ENCODE results near the gene C16orf54. TPM values are rescaled to one million over a fixed set of nuclear protein-coding genes. Genes with fewer than 3 reads are reported as not detected.
"Not testable (repeated sequence)": the region's sequence is repeated elsewhere in the genome, so short reads cannot be mapped to it uniquely, and the experiment has no call there.

The C16orf54 gene
- total and polyA plus RNA-seq, 2 of the 4 experiments (the other 2 are of a cell fraction), result not detected

GRCh38 chr16:29783094-29783953 is 37.5 kb upstream of the C16orf54 start:
- H2AK5ac ChIP-seq (ENCODE audit: low read depth, low read length); H3K4me3 ChIP-seq (ENCODE audit: insufficient read depth, low read depth, low read length); H3K9me1 ChIP-seq (ENCODE audit: insufficient read depth, low read length); H4K20me1 ChIP-seq (ENCODE audit: insufficient read depth, low read length); H3K79me1 ChIP-seq (ENCODE audit: low read depth in 1 of 2, low read length in 2 of 2); H3K4ac ChIP-seq (ENCODE audit: low read depth, low read length); H3K27ac ChIP-seq (ENCODE audit: insufficient read depth, low read length); dilution Hi-C loops (cut with HindIII; ENCODE audit: low sequenced_read_pairs, unreplicated experiment); H3K14ac ChIP-seq (replicated peaks; ENCODE audit: low read depth, low read length); CTCF ChIA-PET; H4K91ac ChIP-seq (ENCODE audit: insufficient read depth, low read depth, low read length); H3K4me1 ChIP-seq (ENCODE audit: control insufficient read depth, insufficient read depth, low read length); H3K36me3 ChIP-seq (ENCODE audit: control insufficient read depth, insufficient read depth, low read length); ATAC-seq (ENCODE audit: low read depth); POLR2A ChIA-PET (ENCODE audit: unreplicated experiment); H3K9ac ChIP-seq (ENCODE audit: low read depth, low read length); H2BK15ac ChIP-seq (ENCODE audit: low read depth, low read length); BruUV-seq (replicated peaks); H4K5ac ChIP-seq (ENCODE audit: low read depth, low read length); in situ Hi-C loops (cut with MboI; ENCODE audit: low sequenced_read_pairs); H2BK5ac ChIP-seq (ENCODE audit: low read depth, low read length, poor library complexity, severe bottlenecking); H3K56ac ChIP-seq (ENCODE audit: extremely low read depth, insufficient read depth, low read length); DNase-seq; H3K9me3 ChIP-seq (ENCODE audit: control insufficient read depth, insufficient read depth, low read length); H4K8ac ChIP-seq (ENCODE audit: low read depth in 2 of 2, low read length in 2 of 2); H3K4me2 ChIP-seq (ENCODE audit: low read depth, low read length); H3K23ac ChIP-seq (ENCODE audit: low read depth, low read length); H2AFZ ChIP-seq (replicated peaks; ENCODE audit: low read length, poor library complexity); H2BK20ac ChIP-seq (ENCODE audit: low read depth, low read length); H3K18ac ChIP-seq (ENCODE audit: low read depth, low read length); H2BK120ac ChIP-seq (ENCODE audit: low read depth, low read length); H2AK9ac ChIP-seq (replicated peaks; ENCODE audit: low read depth, low read length, poor library complexity): not testable (repeated sequence)
- WGBS, 2 experiments (ENCODE audit: extremely low coverage in 2 of 2, insufficient read length in 1 of 2), result no CpG with 5 or more reads among the region's 13 CpGs
- intact Hi-C loops (cut with micrococcal nuclease), result loop anchor here (10.0 kb wide), 1 partner anchor 49 kb away; no protein-coding TSS in a partner anchor
- H3K27me3 ChIP-seq (ENCODE audit: control insufficient read depth, insufficient read depth, low read length), result peaks cover 33% of the 10 kb centered on the region

Measured in IMR-90 (cell line).